Measurements from ENCODE around the gene BARX2. TPM values are rescaled to one million over a fixed set of nuclear protein-coding genes. Genes with fewer than 3 reads are reported as not detected.

BARX2 gene, protein sequence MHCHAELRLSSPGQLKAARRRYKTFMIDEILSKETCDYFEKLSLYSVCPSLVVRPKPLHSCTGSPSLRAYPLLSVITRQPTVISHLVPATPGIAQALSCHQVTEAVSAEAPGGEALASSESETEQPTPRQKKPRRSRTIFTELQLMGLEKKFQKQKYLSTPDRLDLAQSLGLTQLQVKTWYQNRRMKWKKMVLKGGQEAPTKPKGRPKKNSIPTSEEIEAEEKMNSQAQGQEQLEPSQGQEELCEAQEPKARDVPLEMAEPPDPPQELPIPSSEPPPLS
- not detected in 2 replicates for total RNA-seq

GRCh38 chr11:129375751-129376657, at the start of gene BARX2:
BARX2 (plus strand) TSS chr11:129375848; CDS start chr11:129376036, 188 bp downstream.

Other genes with a start within 250 kb of the BARX2 start
- 13.2 and 14.4 TPM in 2 replicates for gene ARHGAP32, start 183.5 kb upstream of the BARX2 start, total RNA-seq

All from smooth muscle cell of trachea (primary cell).